Muscle layer of colon (tissue), 2 donors: ENCODE measurements around the gene PCLO.
"Not testable (repeated sequence)": the region's sequence is repeated elsewhere in the genome, so short reads cannot be mapped to it uniquely, and the experiment has no call there.

Experiments used
- H3K27ac ChIP-seq: one replicate; pipeline ENCODE4 v1.7.0; 2013; ENCODE audit warnings: low read depth, mild to moderate bottlenecking, low read length, moderate library complexity
- H3K27me3 ChIP-seq, 2 donors: one replicate each; pipeline ENCODE4 v1.7.0; 2013; ENCODE audit warnings: low read length in 2 of 2, mild to moderate bottlenecking in 2 of 2; ENCODE audit not compliant: insufficient read depth in 2 of 2, control insufficient read depth in 1 of 2
- H3K36me3 ChIP-seq: one replicate; pipeline ENCODE4 v1.7.0; 2013; ENCODE audit warnings: mild to moderate bottlenecking, low read length; ENCODE audit not compliant: insufficient read depth
- H3K4me1 ChIP-seq: one replicate; pipeline ENCODE4 v1.7.0; 2013; ENCODE audit warnings: mild to moderate bottlenecking, low read length; ENCODE audit not compliant: insufficient read depth
- H3K4me3 ChIP-seq, 2 donors: one replicate each; pipeline ENCODE4 v1.7.0; 2013; ENCODE audit warnings: low read length in 2 of 2, low read depth in 1 of 2, mild to moderate bottlenecking in 1 of 2, moderate library complexity in 1 of 2
- H3K9ac ChIP-seq: one replicate; pipeline ENCODE4 v1.7.0; 2013; ENCODE audit warnings: low read length
- H3K9me3 ChIP-seq: one replicate; pipeline ENCODE4 v1.7.0; 2013; ENCODE audit warnings: mild to moderate bottlenecking, low read length
- donor health status: abdominal sarcoma.
- donor health status: Adenocarcinoma of cecum.

PCLO gene

GRCh38 chr7:82723411-82723810 is 439.3 kb downstream of the PCLO start:
- H3K9ac ChIP-seq = no peak overlapping the region

DNA sequence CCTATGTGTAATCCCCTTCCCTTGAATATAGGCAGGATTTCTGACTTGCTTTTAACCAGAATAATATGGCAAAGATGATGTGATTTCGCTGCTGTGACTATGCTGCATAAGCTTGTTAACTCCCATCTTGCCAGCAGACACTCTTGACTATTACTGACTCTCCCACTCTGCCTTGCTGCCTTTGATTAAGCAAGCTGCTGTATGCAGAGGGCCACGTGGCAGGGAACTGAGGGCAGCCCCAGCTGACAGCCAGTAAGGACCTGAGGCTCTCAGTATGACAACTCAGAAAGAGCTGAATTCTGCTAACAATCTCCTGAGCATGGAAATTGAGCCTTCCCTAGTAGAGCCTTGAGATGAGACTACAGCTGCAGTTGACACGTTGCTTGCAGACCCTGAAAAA is 439.7 kb downstream of the PCLO start:
- no peak overlapping the region for H3K9ac ChIP-seq
- no peak overlapping the region for H3K4me3 ChIP-seq
- H3K27ac ChIP-seq = no peak overlapping the region
- no peaks in the 10 kb centered on the region for H3K4me1 ChIP-seq
- no peaks in the 10 kb centered on the region for H3K36me3 ChIP-seq
- H3K27me3 ChIP-seq = no peaks in the 10 kb centered on the region
- H3K9me3 ChIP-seq = no peaks in the 10 kb centered on the region

More at GRCh38 chr7:82723411-82723810, 439.3 kb downstream of the PCLO start:
- Histone ChIP-seq H3K4me3 (no peak overlapping the region), H3K27ac (no peak overlapping the region), H3K27me3 (no peaks in the 10 kb centered on the region), H3K4me1 (no peaks in the 10 kb centered on the region), H3K36me3 (no peaks in the 10 kb centered on the region), H3K9me3 (no peaks in the 10 kb centered on the region)

DNA sequence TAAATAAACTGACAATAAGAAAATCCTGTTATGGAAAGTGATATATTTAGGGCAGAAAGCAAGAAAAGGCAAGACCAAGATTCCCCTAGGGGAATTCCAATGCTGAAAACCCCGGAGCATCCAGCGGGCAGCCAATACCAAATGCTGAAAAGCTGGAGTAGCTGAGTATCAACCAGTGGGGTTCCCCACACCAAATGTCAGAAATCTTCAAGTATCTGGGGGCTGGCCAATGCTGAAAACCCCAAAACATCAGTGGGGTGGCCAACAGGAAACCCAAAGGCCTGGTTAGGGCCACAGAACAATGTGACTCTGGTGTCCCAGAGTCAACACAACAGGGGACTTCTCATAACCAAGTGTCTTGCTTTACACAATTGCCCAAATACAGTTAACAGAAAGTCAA is 447.3 kb downstream of the PCLO start:
- Histone ChIP-seq H3K27me3 (no peaks in the 10 kb centered on the region), H3K27ac (no peak overlapping the region), H3K9me3 (no peaks in the 10 kb centered on the region), H3K36me3 (no peaks in the 10 kb centered on the region), H3K4me3 (no peak overlapping the region), H3K9ac (no peak overlapping the region), H3K4me1 (no peaks in the 10 kb centered on the region)

- H3K9me3 ChIP-seq = no peaks in the 10 kb centered on the region
- H3K27me3 ChIP-seq = no peaks in the 10 kb centered on the region
- H3K9ac ChIP-seq = no peak overlapping the region
- H3K4me3 ChIP-seq = no peak overlapping the region
- H3K36me3 ChIP-seq = no peaks in the 10 kb centered on the region
- no peaks in the 10 kb centered on the region for H3K4me1 ChIP-seq
- no peak overlapping the region for H3K27ac ChIP-seq
These were observed 447.8 kb downstream of the PCLO start for GRCh38 chr7:82714883-82715282.

DNA sequence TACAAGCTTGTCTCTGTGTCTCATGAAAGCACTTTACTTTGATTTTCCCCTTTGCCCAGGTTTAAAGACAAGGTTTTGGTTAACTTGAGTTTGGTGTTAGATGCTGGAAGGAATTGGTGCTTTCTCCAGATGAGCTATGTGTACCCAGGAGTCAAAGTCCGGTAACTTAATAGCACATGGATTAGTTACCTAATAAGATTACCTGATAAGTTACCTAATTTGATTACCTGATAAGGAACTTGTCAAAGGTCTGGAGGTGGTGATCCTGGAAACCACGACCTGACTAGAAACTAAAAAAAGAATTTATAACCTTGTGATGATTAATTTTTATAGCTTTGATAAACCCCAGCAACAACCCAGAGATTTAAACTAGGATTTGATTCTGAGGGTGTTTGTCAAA is 449.2 kb downstream of the PCLO start:
- no peak overlapping the region for H3K27ac ChIP-seq
- no peak overlapping the region for H3K9ac ChIP-seq
- no peaks in the 10 kb centered on the region for H3K27me3 ChIP-seq
- no peaks in the 10 kb centered on the region for H3K36me3 ChIP-seq
- H3K9me3 ChIP-seq = no peaks in the 10 kb centered on the region
- H3K4me3 ChIP-seq = no peak overlapping the region
- no peaks in the 10 kb centered on the region for H3K4me1 ChIP-seq

DNA sequence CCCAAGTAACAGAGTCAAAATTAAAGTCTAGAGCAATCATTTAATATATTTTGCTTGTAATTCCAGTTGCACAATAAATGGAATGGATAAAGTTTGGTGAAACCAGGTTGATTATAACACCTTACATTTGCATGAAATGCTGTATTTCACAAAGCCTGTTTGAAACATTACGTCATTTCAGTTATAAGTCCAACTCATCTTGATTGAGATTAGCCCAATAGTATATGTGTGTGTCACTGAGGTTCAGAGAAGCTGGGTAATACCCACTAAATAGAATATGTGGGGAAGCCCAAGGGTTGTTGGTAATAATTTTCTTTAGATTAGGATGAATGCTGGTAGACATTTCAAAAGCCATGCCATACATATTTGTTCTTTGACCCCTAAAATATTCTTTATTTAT is 456.3 kb downstream of the PCLO start:
- H3K9ac ChIP-seq, H3K27me3 ChIP-seq, H3K36me3 ChIP-seq, H3K27ac ChIP-seq, H3K4me3 ChIP-seq, H3K9me3 ChIP-seq, H3K4me1 ChIP-seq: not testable (repeated sequence)

DNA sequence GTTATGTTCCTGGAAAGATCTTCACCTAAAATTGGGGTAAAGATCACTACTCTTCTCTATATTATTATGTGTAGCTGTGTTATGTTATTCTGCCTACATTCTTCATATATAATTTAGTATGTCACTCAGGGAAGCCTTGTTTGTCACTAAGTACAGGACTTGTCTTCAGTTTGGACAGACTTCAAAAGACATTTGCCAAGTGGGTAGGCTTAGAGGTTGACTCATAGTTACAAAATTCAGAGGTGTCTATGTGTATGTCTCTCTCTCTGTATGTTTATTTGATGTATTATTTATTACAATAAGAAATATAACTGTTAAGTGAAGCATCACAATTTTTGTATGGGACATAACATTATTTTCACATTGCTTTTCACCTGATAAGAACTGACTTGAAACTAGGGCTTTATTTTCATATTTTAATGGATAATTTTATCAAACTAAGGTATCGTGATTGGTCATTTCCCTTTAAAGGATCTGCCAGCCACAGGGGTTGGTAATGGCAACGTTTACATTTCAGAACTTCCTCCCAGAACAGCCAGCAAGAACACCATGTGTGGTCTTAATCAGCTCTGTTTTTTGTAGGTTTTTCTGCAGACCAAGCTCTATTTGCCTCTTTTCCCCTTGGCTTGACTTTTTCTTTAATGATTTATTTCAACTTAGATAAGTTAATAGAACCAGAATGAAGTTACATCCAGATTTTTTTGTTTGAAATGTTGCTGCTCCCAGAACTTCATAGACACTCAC is 457.0 kb downstream of the PCLO start:
- Histone ChIP-seq H3K36me3 (no peaks in the 10 kb centered on the region), H3K9ac (no peak overlapping the region), H3K4me1 (no peaks in the 10 kb centered on the region), H3K27me3 (no peaks in the 10 kb centered on the region), H3K4me3 (no peak overlapping the region), H3K9me3 (no peaks in the 10 kb centered on the region), H3K27ac (no peak overlapping the region)

- Histone ChIP-seq H3K9me3 (no peaks in the 10 kb centered on the region), H3K4me1 (no peaks in the 10 kb centered on the region), H3K4me3 (no peak overlapping the region), H3K27me3 (no peaks in the 10 kb centered on the region), H3K9ac (no peak overlapping the region), H3K36me3 (no peaks in the 10 kb centered on the region), H3K27ac (no peak overlapping the region)
These were observed 458.6 kb downstream of the PCLO start for GRCh38 chr7:82704121-82704520.
